ENCODE measurements around the gene MYO16. TPM values are rescaled to one million over a fixed set of nuclear protein-coding genes. Genes with fewer than 3 reads are reported as not detected.

Gene MYO16
- total RNA-seq, 1 experiment from 2014 or later: 0.15 TPM

DNA sequence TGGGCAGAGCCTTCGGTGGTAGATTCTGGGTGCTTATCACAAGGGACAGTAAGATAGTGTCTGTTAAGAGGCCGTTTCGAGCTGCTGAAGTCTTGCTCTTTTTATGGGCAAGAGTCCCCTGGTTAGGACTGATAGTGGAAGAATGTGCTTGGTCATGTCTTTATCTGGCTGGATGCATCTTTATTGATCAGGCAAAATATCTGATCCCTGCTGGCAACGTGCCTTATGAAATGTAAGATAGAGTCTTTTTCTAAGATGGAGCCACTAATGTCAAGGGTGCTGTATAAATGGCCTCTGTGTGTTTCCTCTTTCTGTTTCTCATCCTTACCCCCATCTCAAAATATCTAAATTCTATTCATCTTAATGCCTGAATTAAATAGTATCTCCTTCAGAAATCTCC lies 53.3 kb downstream of the MYO16 start:
- Histone ChIP-seq H3K9me2 (replicated peaks; ENCODE audit: insufficient read depth, low read length) (no peaks in the 10 kb centered on the region; the same call in 1 of the 2 replicates), H3K27me3 (ENCODE audit: low read length) (no peaks in the 10 kb centered on the region), H3K27ac (ENCODE audit: low read length) (no peak overlapping the region), H3K4me2 (ENCODE audit: low read depth, low read length, poor library complexity, severe bottlenecking) (no peak overlapping the region), H3K4me3 (ENCODE audit: low read length) (no peak overlapping the region), H3K4me1 (ENCODE audit: low read length) (no peaks in the 10 kb centered on the region), H2AFZ (ENCODE audit: low read length) (no peak overlapping the region), H3K9me3 (ENCODE audit: low read length) (peaks cover 7% of the 10 kb centered on the region), H3K79me2 (ENCODE audit: low read length) (no peaks in the 10 kb centered on the region), H4K20me1 (ENCODE audit: insufficient read depth, low read depth, low read length) (no peaks in the 10 kb centered on the region), H3K9ac (ENCODE audit: low read length) (no peak overlapping the region), H3K36me3 (ENCODE audit: insufficient read depth, low read length) (no peaks in the 10 kb centered on the region)
- no peak for DNase-seq

GRCh38 chr13:108686027-108686426 lies 56.6 kb downstream of the MYO16 start:
- no peak overlapping the region for H3K9ac ChIP-seq (ENCODE audit: low read length)
- no peak overlapping the region for H3K4me2 ChIP-seq (ENCODE audit: low read depth, low read length, poor library complexity, severe bottlenecking)
- H3K9me3 ChIP-seq (ENCODE audit: low read length): peaks cover 6% of the 10 kb centered on the region
- no peak overlapping the region for H3K4me3 ChIP-seq (ENCODE audit: low read length)
- H3K36me3 ChIP-seq (ENCODE audit: insufficient read depth, low read length): no peaks in the 10 kb centered on the region
- H3K9me2 ChIP-seq (replicated peaks; ENCODE audit: insufficient read depth, low read length): no peaks in the 10 kb centered on the region; the same call in 1 of the 2 replicates
- H3K4me1 ChIP-seq (ENCODE audit: low read length): no peaks in the 10 kb centered on the region
- no peak overlapping the region for H2AFZ ChIP-seq (ENCODE audit: low read length)
- H4K20me1 ChIP-seq (ENCODE audit: insufficient read depth, low read depth, low read length): no peaks in the 10 kb centered on the region
- H3K79me2 ChIP-seq (ENCODE audit: low read length): no peaks in the 10 kb centered on the region
- no peak overlapping the region for H3K27ac ChIP-seq (ENCODE audit: low read length)
- H3K27me3 ChIP-seq (ENCODE audit: low read length): no peaks in the 10 kb centered on the region
- DNase-seq: no peak

DNA sequence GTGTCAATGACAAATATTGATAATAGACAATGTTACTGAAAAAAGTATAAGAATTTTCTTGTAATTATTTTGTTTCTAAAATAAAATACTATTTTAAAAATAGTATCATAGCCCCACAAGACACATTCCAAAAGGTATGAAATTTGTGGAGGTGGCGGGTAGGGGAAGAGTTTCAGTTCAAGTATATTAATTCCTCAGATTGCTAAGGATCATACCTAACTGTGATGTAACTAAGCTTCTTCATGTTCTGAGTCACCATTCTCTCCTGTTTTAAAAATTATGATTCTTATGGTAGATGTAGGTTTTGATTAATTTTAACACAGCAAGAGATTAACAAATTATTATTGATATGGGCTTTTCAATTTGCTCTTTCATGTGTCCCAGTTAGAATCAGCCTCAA lies 61.3 kb downstream of the MYO16 start:
- H3K36me3 ChIP-seq (ENCODE audit: insufficient read depth, low read length): no peaks in the 10 kb centered on the region
- no peaks in the 10 kb centered on the region for H3K27me3 ChIP-seq (ENCODE audit: low read length)
- no peak overlapping the region for H3K4me2 ChIP-seq (ENCODE audit: low read depth, low read length, poor library complexity, severe bottlenecking)
- no peak overlapping the region for H3K4me3 ChIP-seq (ENCODE audit: low read length)
- H3K27ac ChIP-seq (ENCODE audit: low read length): no peak overlapping the region
- H3K9me2 ChIP-seq (replicated peaks; ENCODE audit: insufficient read depth, low read length): no peaks in the 10 kb centered on the region; the same call in 1 of the 2 replicates
- no peak overlapping the region for H3K9ac ChIP-seq (ENCODE audit: low read length)
- H3K4me1 ChIP-seq (ENCODE audit: low read length): no peaks in the 10 kb centered on the region
- H3K79me2 ChIP-seq (ENCODE audit: low read length): no peaks in the 10 kb centered on the region
- peaks cover 3% of the 10 kb centered on the region for H3K9me3 ChIP-seq (ENCODE audit: low read length)
- H2AFZ ChIP-seq (ENCODE audit: low read length): no peak overlapping the region
- DNase-seq: no peak
- H4K20me1 ChIP-seq (ENCODE audit: insufficient read depth, low read depth, low read length): no peaks in the 10 kb centered on the region

GRCh38 chr13:108700422-108701170 lies 71.2 kb downstream of the MYO16 start:
- Histone ChIP-seq H3K27ac (ENCODE audit: low read length) (no peak overlapping the region), H3K79me2 (ENCODE audit: low read length) (no peaks in the 10 kb centered on the region), H4K20me1 (ENCODE audit: insufficient read depth, low read depth, low read length) (no peaks in the 10 kb centered on the region), H3K36me3 (ENCODE audit: insufficient read depth, low read length) (no peaks in the 10 kb centered on the region), H3K4me2 (ENCODE audit: low read depth, low read length, poor library complexity, severe bottlenecking) (no peak overlapping the region), H3K9me3 (ENCODE audit: low read length) (peaks cover 8% of the 10 kb centered on the region), H3K9ac (ENCODE audit: low read length) (no peak overlapping the region), H3K4me3 (ENCODE audit: low read length) (no peak overlapping the region), H3K4me1 (ENCODE audit: low read length) (no peaks in the 10 kb centered on the region), H3K27me3 (ENCODE audit: low read length) (no peaks in the 10 kb centered on the region), H2AFZ (ENCODE audit: low read length) (no peak overlapping the region), H3K9me2 (replicated peaks; ENCODE audit: insufficient read depth, low read length) (no peaks in the 10 kb centered on the region)
- no peak for DNase-seq

- Histone ChIP-seq H4K20me1 (ENCODE audit: insufficient read depth, low read depth, low read length) (no peaks in the 10 kb centered on the region), H2AFZ (ENCODE audit: low read length) (no peak overlapping the region), H3K27me3 (ENCODE audit: low read length) (no peaks in the 10 kb centered on the region), H3K9me3 (ENCODE audit: low read length) (peaks cover 8% of the 10 kb centered on the region), H3K4me2 (ENCODE audit: low read depth, low read length, poor library complexity, severe bottlenecking) (no peak overlapping the region), H3K79me2 (ENCODE audit: low read length) (no peaks in the 10 kb centered on the region), H3K9ac (ENCODE audit: low read length) (no peak overlapping the region), H3K4me1 (ENCODE audit: low read length) (no peaks in the 10 kb centered on the region), H3K4me3 (ENCODE audit: low read length) (no peak overlapping the region), H3K9me2 (replicated peaks; ENCODE audit: insufficient read depth, low read length) (no peaks in the 10 kb centered on the region), H3K27ac (ENCODE audit: low read length) (no peak overlapping the region), H3K36me3 (ENCODE audit: insufficient read depth, low read length) (no peaks in the 10 kb centered on the region)
- DNase-seq: no peak
Observed at GRCh38 chr13:108702171-108702570, 72.8 kb downstream of the MYO16 start.

GRCh38 chr13:108705031-108705430 lies 75.6 kb downstream of the MYO16 start:
- Histone ChIP-seq H3K9me2 (replicated peaks; ENCODE audit: insufficient read depth, low read length) (no peaks in the 10 kb centered on the region), H3K4me3 (ENCODE audit: low read length) (no peak overlapping the region), H3K9me3 (ENCODE audit: low read length) (peaks cover 8% of the 10 kb centered on the region), H3K4me2 (ENCODE audit: low read depth, low read length, poor library complexity, severe bottlenecking) (no peak overlapping the region), H3K27me3 (ENCODE audit: low read length) (no peaks in the 10 kb centered on the region), H3K27ac (ENCODE audit: low read length) (no peak overlapping the region), H3K9ac (ENCODE audit: low read length) (no peak overlapping the region), H3K4me1 (ENCODE audit: low read length) (no peaks in the 10 kb centered on the region), H3K36me3 (ENCODE audit: insufficient read depth, low read length) (no peaks in the 10 kb centered on the region), H2AFZ (ENCODE audit: low read length) (no peak overlapping the region), H3K79me2 (ENCODE audit: low read length) (no peaks in the 10 kb centered on the region), H4K20me1 (ENCODE audit: insufficient read depth, low read depth, low read length) (no peaks in the 10 kb centered on the region)
- no peak for DNase-seq

DNA sequence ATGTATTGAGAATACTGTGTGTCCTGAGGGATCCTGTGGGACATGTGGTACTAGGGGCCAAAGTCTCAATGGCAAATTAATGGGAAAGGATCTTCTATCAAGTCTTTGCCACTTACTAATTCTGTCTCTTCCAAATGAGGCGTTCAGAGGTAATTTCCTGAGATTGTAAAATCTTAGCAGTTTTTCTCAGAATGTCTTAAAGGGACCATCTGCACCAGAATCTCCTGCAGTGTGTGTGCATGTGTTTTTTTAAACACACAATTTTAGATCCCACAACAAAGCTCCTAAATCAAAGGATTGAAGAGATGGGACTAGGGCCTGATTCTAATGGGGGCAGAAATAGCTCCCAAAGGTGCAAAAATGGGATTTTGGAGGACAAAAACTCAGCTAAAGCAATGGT lies 78.2 kb downstream of the MYO16 start:
- Histone ChIP-seq H3K9ac (ENCODE audit: low read length) (no peak overlapping the region), H3K79me2 (ENCODE audit: low read length) (no peaks in the 10 kb centered on the region), H3K4me1 (ENCODE audit: low read length) (no peaks in the 10 kb centered on the region), H3K9me2 (replicated peaks; ENCODE audit: insufficient read depth, low read length) (no peaks in the 10 kb centered on the region), H3K4me2 (ENCODE audit: low read depth, low read length, poor library complexity, severe bottlenecking) (no peak overlapping the region), H4K20me1 (ENCODE audit: insufficient read depth, low read depth, low read length) (no peaks in the 10 kb centered on the region), H3K36me3 (ENCODE audit: insufficient read depth, low read length) (no peaks in the 10 kb centered on the region), H3K9me3 (ENCODE audit: low read length) (no peaks in the 10 kb centered on the region), H3K27me3 (ENCODE audit: low read length) (no peaks in the 10 kb centered on the region), H3K4me3 (ENCODE audit: low read length) (no peak overlapping the region), H2AFZ (ENCODE audit: low read length) (no peak overlapping the region), H3K27ac (ENCODE audit: low read length) (no peak overlapping the region)
- no peak for DNase-seq

GRCh38 chr13:108708921-108709320 lies 79.5 kb downstream of the MYO16 start:
- no peak for DNase-seq
- no peaks in the 10 kb centered on the region for H3K36me3 ChIP-seq (ENCODE audit: insufficient read depth, low read length)
- H4K20me1 ChIP-seq (ENCODE audit: insufficient read depth, low read depth, low read length): no peaks in the 10 kb centered on the region
- no peak overlapping the region for H3K4me2 ChIP-seq (ENCODE audit: low read depth, low read length, poor library complexity, severe bottlenecking)
- no peaks in the 10 kb centered on the region for H3K9me2 ChIP-seq (replicated peaks; ENCODE audit: insufficient read depth, low read length)
- H2AFZ ChIP-seq (ENCODE audit: low read length): no peak overlapping the region
- no peak overlapping the region for H3K9ac ChIP-seq (ENCODE audit: low read length)
- H3K9me3 ChIP-seq (ENCODE audit: low read length): no peaks in the 10 kb centered on the region
- H3K27ac ChIP-seq (ENCODE audit: low read length): no peak overlapping the region
- no peak overlapping the region for H3K4me3 ChIP-seq (ENCODE audit: low read length)
- H3K79me2 ChIP-seq (ENCODE audit: low read length): no peaks in the 10 kb centered on the region
- no peaks in the 10 kb centered on the region for H3K27me3 ChIP-seq (ENCODE audit: low read length)
- H3K4me1 ChIP-seq (ENCODE audit: low read length): no peaks in the 10 kb centered on the region

All from Karpas-422 (cell line).